Natural killer cell (primary cell): ENCODE data around the gene CRYGC. TPM values are rescaled to one million over a fixed set of nuclear protein-coding genes. Genes with fewer than 3 reads are reported as not detected.

Source experiments
- ATAC-seq, 3 donors: fragments of 150-1000 bp in 2 of 3; fragments of 200-7000 bp in 1 of 3; cut with Tn5 transposase; 1 replicate in 1 of 3; 2 replicates in 2 of 3; pipeline ENCODE4 v1.10.0; 2021; ENCODE audit warnings: mild to moderate bottlenecking in 2 of 3, moderate library complexity in 2 of 3
- DNase-seq, 2 donors: peaks; one replicate each; pipeline versions ENCODE4 v3.0.0 to v3.0.0-alpha.2; 2013 to 2021; ENCODE audit warnings: mixed read lengths in 1 of 2
- H3K27ac ChIP-seq: one replicate; pipeline ENCODE4 v1.5.1; 2013; ENCODE audit warnings: mild to moderate bottlenecking, low read length
- H3K27me3 ChIP-seq: one replicate; pipeline ENCODE4 v1.6.1; 2013; ENCODE audit warnings: low read length; ENCODE audit not compliant: control insufficient read depth, insufficient read depth
- H3K36me3 ChIP-seq: one replicate; pipeline ENCODE4 v1.6.1; 2013; ENCODE audit warnings: low read length; ENCODE audit not compliant: control insufficient read depth, insufficient read depth
- H3K4me1 ChIP-seq: one replicate; pipeline ENCODE4 v1.6.1; 2013; ENCODE audit warnings: low read length; ENCODE audit not compliant: control insufficient read depth, insufficient read depth
- H3K4me3 ChIP-seq: one replicate; pipeline ENCODE4 v1.5.1; 2013; ENCODE audit warnings: low read length
- H3K9me3 ChIP-seq: one replicate; pipeline ENCODE4 v1.6.1; 2013; ENCODE audit warnings: low read length; ENCODE audit not compliant: control insufficient read depth, insufficient read depth
- H3K27ac Mint-ChIP-seq, 2 donors: one replicate each; pipeline ENCODE4 v1.8.0; 2022; ENCODE audit warnings: mild to moderate bottlenecking in 2 of 2, mixed read lengths in 2 of 2, moderate library complexity in 1 of 2
- H3K27me3 Mint-ChIP-seq, 2 donors: one replicate each; pipeline ENCODE4 v1.8.0; 2022; ENCODE audit warnings: low read depth in 2 of 2, mixed read lengths in 2 of 2
- H3K36me3 Mint-ChIP-seq: one replicate; pipeline ENCODE4 v1.8.0; 2022; ENCODE audit warnings: mixed read lengths
- H3K4me1 Mint-ChIP-seq, 2 donors: one replicate each; pipeline ENCODE4 v1.8.0; 2022; ENCODE audit warnings: mixed read lengths in 2 of 2
- H3K4me3 Mint-ChIP-seq: one replicate; pipeline ENCODE4 v1.8.0; 2022; ENCODE audit warnings: mild to moderate bottlenecking, moderate library complexity, mixed read lengths
- H3K9me3 Mint-ChIP-seq, 2 donors: one replicate each; pipeline ENCODE4 v1.8.0; 2022; ENCODE audit warnings: mixed read lengths in 2 of 2
- WGBS: methylation state at CpG from one replicate; pipeline ENCODE4 v1.1.7; 2013; ENCODE audit warnings: missing lambda C conversion rate; ENCODE audit not compliant: insufficient coverage; 5-methylcytosine and 5-hydroxymethylcytosine counted together
- intact Hi-C: fragments of 100-400 bp; cut with micrococcal nuclease; formaldehyde crosslinking; loops from one replicate; pipeline ENCODE4 v1.14.2; 2022
- total RNA-seq, 4 donors: library from RNA; stranded (reverse); fragments of 120-200 nt in 1 of 4; gene quantifications; one replicate each; pipeline versions ENCODE4 v1.2.3 to v1.2.4, GENCODE V29; 2013 to 2022
- TF ChIP-seq, protein P1 (sequence below): fragments of 200-600 bp; IDR thresholded peaks from one replicate; pipeline ENCODE4 v1.8.0; 2022; ENCODE audit warnings: antibody characterized with exemption

CRYGC gene
- total RNA-seq, 3 donors from 2014 or later (not counting 1 experiment from before 2014, with no cell fraction given): not detected

DNA sequence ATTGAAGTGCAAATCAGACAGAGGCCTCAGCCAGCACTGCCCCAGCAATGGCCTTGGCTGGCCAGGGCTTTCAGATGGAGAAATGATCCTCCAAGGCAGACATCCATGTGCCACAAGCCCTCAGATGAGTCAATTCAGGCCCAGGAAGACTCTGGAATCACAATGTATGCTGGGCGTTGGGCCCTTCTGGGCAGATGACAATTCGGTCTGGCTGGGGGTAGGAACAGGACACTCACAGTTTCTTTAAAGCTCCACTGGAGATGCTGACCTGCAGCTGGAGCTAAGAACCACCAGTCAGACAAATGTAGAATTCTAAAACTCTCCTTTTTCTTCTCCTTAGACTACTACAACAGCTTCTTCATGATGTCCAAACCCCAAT, 7.1 kb upstream of the CRYGC start:
- peaks cover 12% of the 10 kb centered on the region in 2 donors for H3K4me1 Mint-ChIP-seq
- ATAC-seq (no peak), DNase-seq (no peak)
- intact Hi-C loops: no loop called here
- no peaks in the 10 kb centered on the region for H3K36me3 Mint-ChIP-seq
- TF ChIP-seq, protein P1, sequence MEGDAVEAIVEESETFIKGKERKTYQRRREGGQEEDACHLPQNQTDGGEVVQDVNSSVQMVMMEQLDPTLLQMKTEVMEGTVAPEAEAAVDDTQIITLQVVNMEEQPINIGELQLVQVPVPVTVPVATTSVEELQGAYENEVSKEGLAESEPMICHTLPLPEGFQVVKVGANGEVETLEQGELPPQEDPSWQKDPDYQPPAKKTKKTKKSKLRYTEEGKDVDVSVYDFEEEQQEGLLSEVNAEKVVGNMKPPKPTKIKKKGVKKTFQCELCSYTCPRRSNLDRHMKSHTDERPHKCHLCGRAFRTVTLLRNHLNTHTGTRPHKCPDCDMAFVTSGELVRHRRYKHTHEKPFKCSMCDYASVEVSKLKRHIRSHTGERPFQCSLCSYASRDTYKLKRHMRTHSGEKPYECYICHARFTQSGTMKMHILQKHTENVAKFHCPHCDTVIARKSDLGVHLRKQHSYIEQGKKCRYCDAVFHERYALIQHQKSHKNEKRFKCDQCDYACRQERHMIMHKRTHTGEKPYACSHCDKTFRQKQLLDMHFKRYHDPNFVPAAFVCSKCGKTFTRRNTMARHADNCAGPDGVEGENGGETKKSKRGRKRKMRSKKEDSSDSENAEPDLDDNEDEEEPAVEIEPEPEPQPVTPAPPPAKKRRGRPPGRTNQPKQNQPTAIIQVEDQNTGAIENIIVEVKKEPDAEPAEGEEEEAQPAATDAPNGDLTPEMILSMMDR: no peak
- H3K4me3 Mint-ChIP-seq: no peak overlapping the region
- Histone ChIP-seq H3K27ac (no peak overlapping the region), H3K36me3 (no peaks in the 10 kb centered on the region), H3K9me3 (no peaks in the 10 kb centered on the region), H3K4me3 (no peak overlapping the region), H3K27me3 (no peaks in the 10 kb centered on the region), H3K4me1 (peaks cover 19% of the 10 kb centered on the region)
- 96% methylated on average over 2 of the region's 2 CpGs for WGBS
- H3K27ac Mint-ChIP-seq: no peak overlapping the region
- no peaks in the 10 kb centered on the region for H3K27me3 Mint-ChIP-seq
- H3K9me3 Mint-ChIP-seq: no peaks in the 10 kb centered on the region

DNA sequence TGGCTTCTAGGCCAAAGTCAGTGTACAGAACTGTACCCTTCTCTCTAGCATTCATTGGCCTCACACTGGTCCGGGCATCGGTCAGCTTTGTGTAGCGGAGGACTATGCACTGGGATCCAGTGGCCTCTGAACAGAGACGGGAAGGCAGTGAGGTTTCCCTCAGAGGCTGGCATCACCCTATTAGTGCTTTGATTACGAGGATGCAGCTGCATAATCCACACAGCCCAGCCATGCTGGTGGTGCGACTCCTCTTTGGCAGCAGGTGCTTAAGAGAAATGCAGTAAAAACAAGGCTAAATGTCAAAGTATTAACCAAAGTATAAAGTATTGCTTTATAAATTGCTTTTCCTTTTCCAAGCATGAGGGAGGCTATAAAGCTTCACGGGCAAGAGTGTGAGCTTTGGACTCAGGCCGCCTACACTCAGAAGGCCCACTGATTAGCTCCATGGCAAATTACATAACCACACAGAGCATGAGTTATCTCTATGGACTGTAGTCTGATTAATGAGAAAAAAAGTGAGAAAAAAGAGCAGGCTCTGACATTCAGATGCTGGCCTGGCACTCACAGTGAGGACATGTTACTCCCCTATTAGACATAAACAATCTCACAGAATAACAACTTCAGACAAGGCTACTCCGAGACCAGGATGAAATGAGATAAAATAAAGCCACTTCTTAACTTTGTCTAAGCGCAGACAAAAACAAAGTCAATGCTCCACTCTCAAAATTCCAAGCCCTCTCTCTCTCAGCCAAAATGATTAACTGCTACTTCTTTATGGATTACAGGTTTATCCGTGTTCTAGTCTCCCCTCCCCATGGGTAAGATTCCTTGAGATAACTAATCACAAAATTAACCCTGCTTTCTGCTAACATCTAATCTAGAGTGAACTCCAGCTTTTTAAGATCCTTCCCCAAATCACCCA, 6.4 kb upstream of the CRYGC start:
- DNase-seq (no peak), ATAC-seq (no peak)
- no peaks in the 10 kb centered on the region for H3K36me3 ChIP-seq
- WGBS: 94% methylated on average over 11 of the region's 11 CpGs
- H3K27ac ChIP-seq: no peak overlapping the region
- H3K4me3 ChIP-seq: no peak overlapping the region
- Mint-ChIP-seq H3K4me1 (peaks cover 12% of the 10 kb centered on the region in 2 donors), H3K4me3 (no peak overlapping the region), H3K27me3 (no peaks in the 10 kb centered on the region), H3K9me3 (no peaks in the 10 kb centered on the region), H3K27ac (no peak overlapping the region), H3K36me3 (no peaks in the 10 kb centered on the region)
- no peaks in the 10 kb centered on the region for H3K9me3 ChIP-seq
- no peaks in the 10 kb centered on the region for H3K27me3 ChIP-seq
- intact Hi-C loops: no loop called here
- TF ChIP-seq, protein P1: no peak
- H3K4me1 ChIP-seq: peaks cover 19% of the 10 kb centered on the region

DNA sequence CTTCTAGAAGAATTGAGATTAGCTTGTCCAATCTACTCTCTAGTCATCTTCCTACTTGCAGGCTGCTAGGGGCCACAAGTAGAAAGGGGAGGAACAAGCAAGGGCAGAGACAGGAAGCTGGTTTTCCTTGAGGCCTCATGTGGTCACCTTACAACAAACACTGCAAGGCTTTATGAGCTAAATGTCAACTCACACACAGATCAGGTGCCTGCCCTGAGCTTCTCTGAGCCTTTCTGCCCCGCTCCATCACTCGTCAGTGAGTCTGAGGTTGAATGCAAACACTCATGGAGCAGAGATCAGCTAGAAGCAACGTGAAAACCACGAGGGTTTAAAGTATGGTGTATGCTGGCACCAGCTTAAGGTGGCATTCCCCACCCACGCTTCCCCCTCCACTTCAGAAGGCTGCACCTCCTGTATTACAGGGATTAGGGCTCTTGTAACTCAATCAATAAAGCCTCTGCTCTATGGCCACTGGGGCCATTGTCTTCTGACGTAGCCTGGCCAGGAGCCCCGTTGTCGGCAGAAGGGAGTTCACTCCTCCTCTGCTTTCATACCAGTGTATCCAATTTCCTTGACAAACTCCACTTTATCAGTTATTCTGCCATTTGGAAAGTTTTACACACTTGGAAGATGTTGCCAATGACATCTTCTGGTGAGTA, 5.4 kb upstream of the CRYGC start:
- 22% methylated on average over 7 of the region's 8 CpGs for WGBS
- Mint-ChIP-seq H3K9me3 (no peaks in the 10 kb centered on the region), H3K27ac (peak overlapping the region in 1 of 2 donors; percentile 65), H3K27me3 (no peaks in the 10 kb centered on the region), H3K4me3 (peak overlapping the region; percentile 13), H3K4me1 (peaks cover 12% of the 10 kb centered on the region in 2 donors), H3K36me3 (no peaks in the 10 kb centered on the region)
- H3K4me1 ChIP-seq: peaks cover 19% of the 10 kb centered on the region
- ATAC-seq (peak; percentile 55 to 77 (median 66)), DNase-seq (peak in 1 of 2 donors; percentile 6)
- no peak overlapping the region for H3K27ac ChIP-seq
- no peaks in the 10 kb centered on the region for H3K9me3 ChIP-seq
- no peaks in the 10 kb centered on the region for H3K36me3 ChIP-seq
- intact Hi-C loops: no loop called here
- H3K27me3 ChIP-seq: no peaks in the 10 kb centered on the region
- TF ChIP-seq, protein P1: no peak
- H3K4me3 ChIP-seq: no peak overlapping the region
